Renal cortical epithelial cell (primary cell): ENCODE results near the gene NDUFB5. TPM values are rescaled to one million over a fixed set of nuclear protein-coding genes. Genes with fewer than 3 reads are reported as not detected.
"Not testable (repeated sequence)": the region's sequence is repeated elsewhere in the genome, so short reads cannot be mapped to it uniquely, and the experiment has no call there.

ENCODE experiments used
- DNase-seq: peaks from one replicate; pipeline ENCODE4 v3.0.0-alpha.2; 2011; ENCODE audit warnings: low read depth
- total RNA-seq: library from RNA; depleted of rRNA; stranded (reverse); fragments of >200 nt; gene quantifications from 2 replicates; pipeline ENCODE4 v1.2.3, GENCODE V29; 2014

The NDUFB5 gene
- total RNA-seq, 1 donor from 2014 or later: 133 TPM

DNA sequence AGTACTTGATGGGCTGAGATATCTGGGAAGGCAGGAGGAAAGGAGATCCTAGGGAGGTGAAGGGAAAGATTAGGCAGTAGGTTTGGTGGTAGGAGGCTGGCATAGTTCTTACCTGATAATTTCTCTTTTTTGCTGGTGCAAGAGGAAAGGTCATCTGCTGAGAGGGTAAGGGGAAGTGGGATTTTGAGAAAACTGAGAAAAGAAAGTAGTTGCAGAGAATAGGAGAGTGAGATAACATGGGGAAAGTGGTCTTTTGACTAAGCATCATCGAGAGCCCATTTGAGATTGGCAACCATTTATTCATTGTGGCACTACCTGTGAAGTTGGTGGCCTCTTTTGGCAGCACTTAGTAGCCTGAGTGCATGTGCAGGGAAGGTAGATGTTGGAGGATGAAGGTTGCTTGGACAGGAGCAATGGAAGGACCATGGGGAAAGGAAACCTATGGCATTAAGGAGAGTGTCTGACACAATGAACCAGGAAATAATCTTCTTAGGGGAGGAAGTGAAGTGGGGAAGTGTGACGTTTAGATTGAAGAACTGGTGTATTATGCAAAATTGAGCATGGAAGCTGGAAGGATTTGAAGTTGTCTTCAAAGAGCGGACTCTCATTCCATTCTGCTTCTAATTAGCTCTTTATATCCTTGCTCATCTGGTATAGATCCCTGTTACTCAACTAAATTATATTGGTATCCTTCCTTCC, 26.3 kb downstream of the NDUFB5 start:
- DNase-seq: no peak

GRCh38 chr3:179640469-179640868, 35.9 kb downstream of the NDUFB5 start:
- DNase-seq: no peak

DNA sequence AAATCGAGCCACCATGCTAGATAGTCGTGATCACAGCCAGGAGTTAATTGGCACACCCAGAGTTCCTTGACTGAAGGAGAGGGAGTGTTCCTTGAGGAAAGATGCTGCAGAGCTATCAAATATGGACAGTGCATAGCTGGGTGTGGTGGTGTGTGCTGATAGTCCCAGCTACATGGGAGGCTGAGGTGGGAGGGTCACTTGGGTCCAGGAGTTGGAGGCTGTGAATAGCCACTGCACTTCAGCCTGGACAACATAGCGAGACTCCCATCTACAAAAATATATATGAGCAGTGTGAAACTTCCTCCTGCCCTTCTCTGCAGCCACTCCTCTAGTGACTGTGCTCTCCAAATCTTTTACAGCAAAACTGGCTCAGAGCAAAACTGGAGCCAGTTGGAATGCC, 38.3 kb downstream of the NDUFB5 start:
- no peak for DNase-seq

DNA sequence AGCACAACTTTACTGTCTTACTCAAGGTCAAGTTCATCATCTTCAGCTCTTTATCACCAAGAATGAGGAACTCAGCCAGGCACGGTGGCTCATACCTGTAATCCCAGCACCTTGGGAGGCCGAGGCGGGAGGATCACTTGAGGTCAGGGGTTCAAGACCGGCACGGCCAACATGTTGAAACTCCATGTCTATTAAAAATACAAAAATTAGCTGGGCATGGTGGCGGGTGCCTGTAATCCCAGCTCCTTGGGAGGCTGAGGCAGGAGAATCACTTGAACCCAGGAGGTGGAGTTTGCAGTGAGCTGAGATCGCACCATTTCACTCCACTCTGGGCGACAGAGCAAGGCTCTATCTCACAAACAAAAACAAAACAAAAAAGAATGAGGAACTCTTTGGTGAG, 39.2 kb downstream of the NDUFB5 start:
- not testable (repeated sequence) for DNase-seq

DNA sequence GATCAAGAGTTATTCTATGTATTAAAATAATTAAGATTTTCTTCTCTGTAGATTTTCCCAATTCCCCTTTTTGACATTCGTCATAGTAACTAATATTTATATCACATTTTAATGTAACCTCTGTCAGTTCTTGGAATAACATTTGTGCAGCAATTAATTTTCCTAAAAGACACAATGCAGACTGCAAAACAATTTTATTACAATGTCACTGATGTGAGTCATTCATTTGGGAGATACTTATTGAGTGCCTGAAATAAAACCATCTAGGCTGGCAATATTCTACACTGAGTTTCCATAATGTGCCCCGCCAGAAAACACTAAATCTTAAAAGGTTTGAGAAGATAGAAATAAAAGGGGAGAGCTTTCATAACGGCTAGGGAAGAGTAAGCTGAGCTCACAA, 41.6 kb downstream of the NDUFB5 start:
- DNase-seq: no peak

DNA sequence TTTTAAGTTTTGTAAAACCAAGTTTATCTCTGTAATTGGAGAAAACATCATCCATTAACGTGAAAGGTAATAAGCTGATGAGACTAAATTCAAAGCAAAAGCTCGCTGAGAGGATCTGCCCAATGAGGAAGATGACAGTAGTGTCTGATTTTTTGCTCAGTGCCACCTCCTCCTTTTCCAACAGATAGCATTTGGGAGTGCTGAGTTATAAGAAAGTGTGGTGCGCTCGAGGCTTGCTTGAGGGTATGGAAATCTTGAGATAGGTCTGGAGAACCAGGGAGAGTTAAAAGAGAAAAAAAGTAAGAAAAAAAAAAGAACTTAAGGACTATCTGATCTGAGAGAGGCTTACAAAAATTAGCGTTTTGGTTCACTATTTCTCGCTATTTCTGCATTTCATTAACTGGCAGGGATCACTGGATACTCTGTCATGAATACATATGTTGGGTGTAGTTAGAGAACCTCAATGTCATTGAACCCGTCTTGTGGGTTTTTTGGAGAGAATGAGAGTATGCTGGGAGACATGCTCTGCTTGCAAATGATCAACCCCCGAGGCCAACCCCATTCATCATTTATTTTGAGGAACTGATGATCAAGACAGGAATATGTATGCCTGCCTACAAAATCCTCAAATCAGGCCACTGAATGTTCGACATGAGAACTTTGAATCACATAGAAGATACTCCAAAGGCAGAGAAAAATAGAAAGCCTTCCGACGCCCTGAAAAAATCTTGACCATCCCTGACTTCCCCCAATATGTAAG, 47.3 kb downstream of the NDUFB5 start:
- DNase-seq: no peak

DNA sequence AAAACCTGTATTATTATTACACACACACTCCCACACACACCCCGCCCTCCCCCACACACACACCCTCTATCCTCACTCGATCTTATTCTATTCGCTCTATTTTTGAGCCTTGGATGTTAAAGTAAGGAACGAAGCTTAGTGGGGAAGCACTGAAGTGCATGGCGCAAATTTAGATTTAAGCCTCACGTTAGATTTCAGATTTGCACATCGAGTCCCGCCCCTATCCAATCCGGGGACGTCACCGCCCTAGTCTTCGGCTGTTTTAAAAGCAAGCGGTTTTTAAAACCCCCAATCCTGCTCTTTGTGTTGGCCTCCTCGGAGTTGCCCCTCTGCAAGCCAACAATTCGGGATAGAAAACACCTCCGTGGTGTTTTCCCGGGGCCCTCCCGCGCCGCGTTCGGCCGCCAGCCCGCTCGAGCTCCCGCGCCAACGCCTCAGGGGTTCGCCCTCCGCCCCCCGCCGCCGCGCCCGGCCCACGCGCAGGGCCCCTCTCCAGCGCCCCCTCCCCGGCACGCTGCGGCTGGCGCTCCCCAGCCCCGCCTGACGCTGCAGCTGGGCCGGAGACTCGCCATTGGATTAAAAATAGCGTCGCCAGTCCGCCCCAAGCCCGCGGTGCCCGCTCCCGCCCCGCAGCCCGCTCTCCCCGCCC, 48.0 kb downstream of the NDUFB5 start, which contains the start of gene USP13:
Gene USP13, plus strand, starts transcription at position 594 of the 649 bp plus-strand sequence. CDS start 186 bp downstream, outside the sequence.
- peak; percentile 63 for DNase-seq

GRCh38 chr3:179653096-179653797, 48.7 kb downstream of the NDUFB5 start:
- peak; percentile 60 for DNase-seq

DNA sequence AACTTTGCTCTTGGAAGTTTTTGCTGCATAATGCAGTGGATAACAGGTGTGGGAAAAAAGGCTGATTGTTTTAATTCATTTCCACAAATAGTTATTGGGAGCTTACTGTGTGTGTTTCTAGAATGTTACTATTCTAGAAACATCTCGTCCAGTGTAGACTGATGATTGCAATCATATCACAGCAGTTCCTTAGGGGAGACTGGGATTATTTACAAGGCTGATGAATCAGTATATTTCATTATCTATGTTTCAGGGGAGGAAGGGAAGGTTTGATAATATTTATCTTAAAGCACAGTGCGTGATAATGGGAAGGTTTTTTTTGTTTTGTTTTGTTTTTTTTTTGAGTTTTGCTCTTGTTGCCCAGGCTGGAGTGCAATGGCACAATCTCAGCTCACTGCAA, 50.6 kb downstream of the NDUFB5 start:
- DNase-seq: no peak

DNA sequence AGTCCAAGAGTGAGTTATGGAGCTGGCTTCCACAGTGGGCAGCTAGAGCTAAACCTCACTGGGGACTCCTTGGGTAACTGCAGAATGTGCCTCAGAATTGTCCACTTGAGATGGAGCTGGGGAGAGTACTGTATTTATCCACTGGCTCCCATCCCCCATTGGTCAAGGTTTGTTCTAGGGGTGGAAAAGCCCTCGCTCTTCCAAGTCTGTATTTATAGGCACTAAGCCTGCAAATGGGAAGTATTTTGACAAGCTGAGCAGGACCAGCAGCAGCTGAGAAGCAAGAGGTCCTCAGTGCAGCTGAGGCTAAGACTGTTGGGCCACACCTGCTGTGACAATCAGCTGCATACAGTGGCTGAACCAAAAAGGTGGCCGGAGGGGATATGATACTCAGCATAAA, 54.0 kb downstream of the NDUFB5 start:
- no peak for DNase-seq

GRCh38 chr3:179660872-179661271, 56.3 kb downstream of the NDUFB5 start:
- DNase-seq: no peak

- no peak for DNase-seq
These were observed 57.2 kb downstream of the NDUFB5 start for GRCh38 chr3:179661777-179662176.

- DNase-seq: no peak
These were observed 58.5 kb downstream of the NDUFB5 start for GRCh38 chr3:179663093-179663492.

DNA sequence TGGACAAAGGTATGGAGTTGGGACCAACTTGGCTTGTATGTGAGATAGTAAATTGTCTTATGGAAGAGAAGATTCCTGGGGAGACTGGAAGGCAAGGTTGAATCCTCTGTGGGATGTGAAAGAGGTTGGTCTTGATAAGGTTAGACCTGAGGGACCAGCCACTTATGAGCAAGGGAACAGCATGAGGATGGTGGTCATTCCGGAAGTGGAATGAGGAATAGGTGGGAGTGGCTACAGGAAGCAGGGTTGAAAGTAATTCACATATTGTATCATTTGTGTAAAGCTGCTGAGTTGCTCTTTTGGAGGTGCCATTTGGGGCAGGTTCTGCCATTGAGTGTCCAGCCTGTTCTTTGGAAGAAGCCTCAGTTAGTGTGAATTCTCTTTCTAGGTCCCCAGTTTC, 61.4 kb downstream of the NDUFB5 start:
- DNase-seq: no peak

DNA sequence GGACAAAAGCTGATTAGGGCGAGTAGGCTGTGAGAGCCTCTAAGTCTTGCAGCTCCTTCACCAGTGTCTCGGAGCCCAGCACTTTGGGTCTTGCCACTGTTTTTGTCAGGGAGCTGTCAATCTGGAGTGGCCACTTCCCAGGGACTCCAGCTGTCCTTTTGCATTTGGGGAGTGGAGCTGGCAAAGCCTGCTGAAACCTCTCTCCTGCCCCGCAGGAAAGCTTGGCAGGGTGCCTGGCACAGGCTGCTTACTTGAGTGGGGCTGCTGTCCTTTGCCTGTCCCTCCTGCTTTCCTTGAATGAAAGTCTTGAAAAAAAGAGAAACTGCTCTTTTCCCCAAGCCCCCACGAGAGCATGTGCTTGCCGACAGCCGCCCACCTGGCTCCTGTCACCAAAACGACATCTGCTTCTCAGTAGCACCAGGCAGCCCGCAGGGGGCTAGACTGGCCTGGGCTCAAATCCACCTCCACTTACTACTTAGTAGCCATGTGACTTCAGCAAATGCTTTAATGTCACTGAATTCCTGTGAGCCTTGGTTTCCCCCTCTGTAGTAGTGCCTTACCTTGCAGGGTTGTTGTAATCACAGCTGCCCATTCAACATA, 61.9 kb downstream of the NDUFB5 start:
- no peak for DNase-seq

- DNase-seq: no peak
These were observed 63.8 kb downstream of the NDUFB5 start for GRCh38 chr3:179668429-179668828.

DNA sequence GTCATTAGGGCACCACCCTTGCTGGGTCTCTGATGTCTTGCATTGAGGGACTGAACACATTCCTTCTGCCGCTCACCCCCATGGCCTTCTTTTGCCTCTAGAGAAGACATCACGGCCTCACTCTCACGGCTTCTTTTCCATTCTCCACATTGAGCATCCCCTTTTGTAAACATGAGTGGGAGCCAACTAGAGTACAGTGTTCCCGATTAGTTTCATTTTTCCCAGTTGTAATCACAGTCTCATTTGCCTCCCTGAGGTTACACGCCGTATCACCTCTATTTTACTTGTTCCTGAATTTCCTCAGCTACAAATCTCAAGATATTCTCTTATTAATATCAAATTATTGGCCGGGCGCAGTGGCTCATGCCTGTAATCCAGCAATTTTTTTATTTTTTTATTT, 65.7 kb downstream of the NDUFB5 start:
- no peak for DNase-seq

GRCh38 chr3:179671309-179671708, 66.7 kb downstream of the NDUFB5 start:
- DNase-seq: no peak

DNA sequence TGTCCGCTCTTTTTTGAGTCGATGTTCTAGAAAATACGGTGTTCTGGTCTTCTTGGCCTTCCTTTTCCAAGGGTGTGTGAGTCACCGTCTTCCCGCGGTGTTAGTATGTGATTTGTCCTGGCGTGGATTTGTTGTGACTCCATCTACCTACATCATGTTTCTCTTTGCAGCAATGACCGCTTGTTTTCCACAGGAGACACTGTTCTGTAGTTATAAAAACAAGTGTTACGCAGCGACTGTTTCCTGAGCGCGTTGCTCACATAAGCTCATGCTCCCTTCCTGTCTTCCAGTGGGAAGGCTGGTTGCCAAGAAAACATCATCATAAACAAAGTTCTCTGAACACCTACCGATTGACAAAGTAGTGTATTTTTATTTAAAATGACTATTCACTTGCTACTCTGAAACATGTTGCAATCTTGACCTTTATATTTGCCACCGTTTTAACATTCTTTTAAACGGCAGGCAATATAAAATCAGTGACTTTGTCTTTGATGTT, 67.2 kb downstream of the NDUFB5 start:
- DNase-seq: peak; percentile 87

GRCh38 chr3:179672918-179673317, 68.3 kb downstream of the NDUFB5 start:
- peak; percentile 75 for DNase-seq

DNA sequence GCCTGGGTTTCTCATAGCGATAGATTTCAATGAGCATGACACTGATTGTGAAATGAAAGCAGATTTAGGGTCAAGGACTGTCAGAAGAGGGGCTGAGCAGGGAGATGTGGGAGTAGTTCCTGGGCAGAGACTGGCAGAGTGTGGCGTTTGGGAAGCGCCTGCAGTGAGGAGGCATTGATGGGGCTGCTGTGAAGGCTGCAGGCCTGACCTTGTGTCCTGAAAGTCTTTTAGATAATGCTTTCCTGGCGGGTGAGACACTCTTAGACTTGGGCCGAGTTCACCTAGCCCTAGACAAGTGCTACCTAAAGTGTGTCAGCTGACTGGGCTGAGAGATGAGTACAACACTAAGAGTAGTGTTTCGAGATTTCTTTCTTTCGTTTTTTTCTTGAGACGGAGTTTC, 68.9 kb downstream of the NDUFB5 start:
- no peak for DNase-seq

GRCh38 chr3:179676081-179676480, 71.5 kb downstream of the NDUFB5 start:
- DNase-seq: peak; percentile 62
